Breast epithelium (tissue), 4 donors: ENCODE measurements around the gene OR2B2. TPM values are rescaled to one million over a fixed set of nuclear protein-coding genes. Genes with fewer than 3 reads are reported as not detected.

ENCODE experiments used
- DNase-seq, 2 donors: peaks; one replicate each; pipeline ENCODE4 v3.0.0-alpha.2; 2019; ENCODE audit warnings: low spot score in 2 of 2
- H3K27ac ChIP-seq, 2 donors: fragments of 200-600 bp; sonication (generic) in 1 of 2; one replicate each; pipeline ENCODE4 v1.5.1; 2016 to 2019; ENCODE audit warnings: mild to moderate bottlenecking in 1 of 2
- H3K27me3 ChIP-seq, 2 donors: fragments of 200-600 bp; sonication (generic) in 1 of 2; one replicate each; pipeline versions ENCODE4 v1.5.1 to v1.6.0; 2017 to 2019; ENCODE audit warnings: control low read depth in 1 of 2, mild to moderate bottlenecking in 1 of 2
- H3K36me3 ChIP-seq: fragments of 200-600 bp; one replicate; pipeline ENCODE4 v1.5.1; 2019
- H3K4me1 ChIP-seq, 2 donors: fragments of 200-600 bp; sonication (generic); one replicate each; pipeline ENCODE4 v1.5.1; 2016 to 2019; ENCODE audit warnings: control low read depth in 1 of 2
- H3K4me3 ChIP-seq, 3 donors: fragments of 200-600 bp; sonication (generic); 1 replicate in 2 of 3; 2 replicates in 1 of 3; pipeline ENCODE4 v1.5.1; 2016 to 2019; ENCODE audit warnings: mild to moderate bottlenecking in 3 of 3, moderate library complexity in 2 of 3
- H3K9me3 ChIP-seq, 2 donors: fragments of 200-600 bp; sonication (generic) in 1 of 2; one replicate each; pipeline ENCODE4 v1.5.1; 2016 to 2019; ENCODE audit warnings: control low read depth in 1 of 2
- CTCF ChIP-seq, 3 donors: fragments of 450-650 bp; IDR thresholded peaks; one replicate each; pipeline ENCODE4 v1.5.1; 2016 to 2017; ENCODE audit warnings: antibody characterized with exemption in 3 of 3, mild to moderate bottlenecking in 3 of 3, moderate library complexity in 3 of 3
- POLR2A ChIP-seq: fragments of 450-650 bp; IDR thresholded peaks from one replicate; pipeline ENCODE4 v1.6.1; 2016; ENCODE audit warnings: antibody characterized with exemption, mild to moderate bottlenecking, moderate library complexity
- POLR2AphosphoS5 ChIP-seq, 3 donors: sonication (generic); formaldehyde crosslinking; IDR thresholded peaks; one replicate each; pipeline ENCODE4 v1.6.1; 2017; ENCODE audit warnings: antibody characterized with exemption in 3 of 3
- intact Hi-C: fragments of 100-400 bp; cut with DNase I; formaldehyde crosslinking; loops from one replicate; pipeline ENCODE4 v1.15.1; 2023; ENCODE audit warnings: low total_unique reads
- total RNA-seq, 3 donors: library from RNA; depleted of rRNA; stranded (reverse); fragments of >200 nt; gene quantifications; one replicate each; pipeline ENCODE4 v1.1.0, GENCODE V29; 2016

Gene OR2B2
- total RNA-seq, 3 donors from 2014 or later = not detected

GRCh38 chr6:27867051-27867944, 44.9 kb downstream of the OR2B2 start:
- H3K9me3 ChIP-seq = no peaks in the 10 kb centered on the region
- peaks cover 7 to 15% of the 10 kb centered on the region in 2 donors for H3K4me1 ChIP-seq
- H3K4me3 ChIP-seq = peak overlapping the region; percentile 63 to 79 (median 77)
- peak overlapping the region in 1 of 2 donors; percentile 33 for H3K27ac ChIP-seq
- H3K27me3 ChIP-seq = peaks cover 0 to 43% of the 10 kb centered on the region in 2 donors
- DNase-seq = peak in 1 of 2 donors; percentile 78
- TF ChIP-seq POLR2A = peak; percentile 9
- TF ChIP-seq POLR2AphosphoS5 (IDR thresholded peaks at IDR 0.05) = peak in 2 of 3 donors; percentile 21 to 28
- no peak for TF ChIP-seq CTCF (IDR thresholded peaks at IDR 0.05)
- intact Hi-C loops = no loop called here
- H3K36me3 ChIP-seq = no peaks in the 10 kb centered on the region

- Histone ChIP-seq H3K4me1 (peaks cover 7 to 15% of the 10 kb centered on the region in 2 donors), H3K36me3 (no peaks in the 10 kb centered on the region), H3K9me3 (no peaks in the 10 kb centered on the region), H3K4me3 (peak overlapping the region; percentile 63 to 79 (median 77)), H3K27ac (no peak overlapping the region), H3K27me3 (peaks cover 0 to 35% of the 10 kb centered on the region in 2 donors)
- no peak for TF ChIP-seq CTCF (IDR thresholded peaks at IDR 0.05)
- DNase-seq = no peak
- intact Hi-C loops = no loop called here
Measured at GRCh38 chr6:27866357-27867050, 45.7 kb downstream of the OR2B2 start.

- Histone ChIP-seq H3K27me3 (peaks cover 0 to 29% of the 10 kb centered on the region in 2 donors), H3K27ac (peak overlapping the region in 1 of 2 donors; percentile 84), H3K4me1 (peaks cover 7 to 15% of the 10 kb centered on the region in 2 donors), H3K36me3 (no peaks in the 10 kb centered on the region), H3K9me3 (no peaks in the 10 kb centered on the region), H3K4me3 (peak overlapping the region; percentile 63 to 79 (median 77))
- intact Hi-C loops = no loop called here
- DNase-seq = no peak
- TF ChIP-seq POLR2A = no peak
- TF ChIP-seq POLR2AphosphoS5 (IDR thresholded peaks at IDR 0.05) = no peak
- TF ChIP-seq CTCF (IDR thresholded peaks at IDR 0.05) = no peak
Measured at GRCh38 chr6:27865850-27866356, 46.3 kb downstream of the OR2B2 start.

GRCh38 chr6:27864906-27865849, 47.0 kb downstream of the OR2B2 start:
- Histone ChIP-seq H3K27ac (peak overlapping the region; percentile 41 to 84), H3K4me3 (peak overlapping the region; percentile 63 to 79 (median 77)), H3K36me3 (no peaks in the 10 kb centered on the region), H3K4me1 (peaks cover 7 to 15% of the 10 kb centered on the region in 2 donors), H3K27me3 (peaks cover 0 to 27% of the 10 kb centered on the region in 2 donors), H3K9me3 (no peaks in the 10 kb centered on the region)
- DNase-seq = peak in 1 of 2 donors; percentile 70
- intact Hi-C loops = no loop called here
- no peak for TF ChIP-seq CTCF (IDR thresholded peaks at IDR 0.05)
- TF ChIP-seq POLR2AphosphoS5 (IDR thresholded peaks at IDR 0.05) = peak; percentile 47 to 72 (median 57)
- TF ChIP-seq POLR2A = peak; percentile 53
